Mononuclear cell (primary cell): ENCODE data around the gene NUDT8. TPM values are rescaled to one million over a fixed set of nuclear protein-coding genes. Genes with fewer than 3 reads are reported as not detected.
A peak's percentile ranks its signal among the peaks of the same experiment; 100 is the strongest.
"Not testable (repeated sequence)": the region's sequence is repeated elsewhere in the genome, so short reads cannot be mapped to it uniquely, and the experiment has no call there.

Experiments
- H3K27me3 ChIP-seq: 2 replicates; pipeline ENCODE4 v1.6.0; 2011; ENCODE audit warnings: low read length, control low read depth; ENCODE audit not compliant: insufficient read depth
- H3K4me1 ChIP-seq: 2 replicates; pipeline ENCODE4 v1.5.1; 2011; ENCODE audit warnings: mild to moderate bottlenecking, low read length, control low read depth; ENCODE audit not compliant: insufficient read depth
- H3K4me3 ChIP-seq: 2 replicates; pipeline ENCODE4 v1.5.1; 2011; ENCODE audit warnings: mild to moderate bottlenecking, low read length, moderate library complexity
- H3K9me3 ChIP-seq: 2 replicates; pipeline ENCODE4 v1.5.1; 2011; ENCODE audit warnings: low read depth, mild to moderate bottlenecking, control low read depth, low read length
- total RNA-seq: library from RNA; depleted of rRNA; stranded (reverse); fragments of >200 nt; gene quantifications from one replicate; pipeline ENCODE4 v1.2.3, GENCODE V29; 2012

Gene NUDT8
- total RNA-seq, 1 donor, result 2.3 TPM

DNA sequence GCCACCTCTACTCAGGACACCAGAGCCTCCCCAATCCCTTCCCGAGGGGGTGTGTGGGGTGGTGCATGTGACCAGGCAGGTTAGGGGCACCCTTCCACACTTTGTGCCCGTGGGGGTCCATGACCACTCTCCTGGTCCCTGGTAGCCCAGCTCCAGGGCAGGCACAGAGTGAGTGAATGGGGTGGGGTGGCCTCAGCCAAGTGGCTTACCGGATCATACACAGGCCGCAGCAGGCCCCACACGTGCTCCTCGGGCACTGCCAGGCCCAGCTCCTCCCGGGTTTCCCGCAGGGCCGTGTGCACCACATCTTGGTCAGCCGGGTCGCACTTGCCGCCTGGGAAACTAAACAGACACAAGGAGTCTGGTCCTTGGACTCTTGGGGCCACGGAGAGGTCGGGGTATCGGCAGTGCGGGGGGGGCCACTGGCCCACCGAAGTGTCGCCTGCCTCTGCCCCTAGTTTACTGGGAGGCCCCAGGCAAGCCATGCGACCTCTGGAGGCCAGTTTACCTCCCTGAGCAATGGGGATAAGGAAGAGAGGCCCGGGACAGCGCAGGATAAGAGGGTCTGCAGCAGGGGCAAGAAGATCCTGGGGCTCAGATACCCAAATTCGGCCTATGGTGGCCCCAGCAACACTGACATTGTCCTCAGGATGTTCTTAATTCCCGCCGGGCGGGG, 889 bp downstream of the NUDT8 start:
- Histone ChIP-seq H3K4me1 (peaks cover 21% of the 10 kb centered on the region), H3K4me3 (peak overlapping the region; percentile 49), H3K9me3 (no peaks in the 10 kb centered on the region), H3K27me3 (no peaks in the 10 kb centered on the region)

DNA sequence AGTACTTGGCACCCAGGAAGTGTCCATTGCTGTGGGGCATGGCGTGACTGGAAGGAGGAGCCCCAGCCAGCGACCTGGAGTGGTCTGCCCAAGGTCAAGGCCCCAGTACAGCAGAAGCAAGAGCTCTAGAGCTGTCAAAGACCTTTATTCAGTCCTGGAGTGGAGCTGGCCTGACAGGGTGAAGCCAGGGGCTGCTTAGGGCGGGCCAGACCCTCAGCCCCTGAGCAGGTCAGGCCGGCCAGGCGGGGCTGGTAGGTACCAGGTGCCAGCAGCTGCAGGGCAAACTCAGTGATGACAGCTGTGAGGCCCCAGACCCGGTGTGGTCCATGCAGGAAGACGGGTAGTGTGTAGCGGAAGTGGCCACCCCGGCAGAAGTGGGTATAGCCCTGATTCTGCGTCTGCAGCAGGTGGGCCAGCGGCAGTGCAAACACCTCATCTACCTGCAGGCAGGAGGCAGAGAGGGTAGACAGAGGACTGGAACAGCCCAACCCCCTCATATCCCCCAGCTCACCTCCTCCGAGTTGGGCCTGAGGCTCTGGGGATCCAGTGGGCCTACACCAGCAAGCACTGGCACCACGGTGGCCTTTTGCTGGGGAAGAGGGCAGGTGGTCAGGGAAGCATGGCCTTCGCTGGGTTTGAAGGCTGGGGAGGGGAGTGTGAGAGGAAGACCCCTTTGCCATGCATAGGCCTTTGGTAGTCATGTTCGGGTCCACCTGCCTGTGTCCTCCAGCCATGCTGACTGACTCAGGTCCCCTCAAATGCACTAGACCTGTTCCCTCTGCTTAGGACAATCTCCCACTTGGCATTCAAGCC, 1.7 kb downstream of the NUDT8 start:
- peaks cover 21% of the 10 kb centered on the region for H3K4me1 ChIP-seq
- no peaks in the 10 kb centered on the region for H3K9me3 ChIP-seq
- no peak overlapping the region for H3K4me3 ChIP-seq
- H3K27me3 ChIP-seq, result no peaks in the 10 kb centered on the region

DNA sequence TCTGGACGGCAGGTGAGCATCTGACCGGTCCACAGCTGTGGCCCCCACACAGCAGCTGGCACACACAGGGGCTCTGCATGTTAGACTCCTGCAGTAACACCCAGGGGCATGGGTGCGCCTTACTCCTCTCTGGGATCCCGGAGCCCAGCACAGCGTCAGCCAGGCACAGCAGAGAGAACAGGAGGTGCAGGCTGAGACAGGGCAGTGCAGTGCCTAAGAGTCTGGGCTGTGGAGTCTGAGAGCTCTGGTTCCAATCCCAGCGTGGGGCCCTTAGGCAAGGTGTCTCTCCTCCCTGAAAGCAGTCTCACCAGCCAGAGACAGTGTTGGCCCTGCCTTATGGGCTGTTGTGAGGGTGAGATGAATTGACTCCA, 2.3 kb downstream of the NUDT8 start:
- Histone ChIP-seq H3K9me3 (no peaks in the 10 kb centered on the region), H3K4me1 (peaks cover 21% of the 10 kb centered on the region), H3K4me3 (no peak overlapping the region), H3K27me3 (no peaks in the 10 kb centered on the region)

DNA sequence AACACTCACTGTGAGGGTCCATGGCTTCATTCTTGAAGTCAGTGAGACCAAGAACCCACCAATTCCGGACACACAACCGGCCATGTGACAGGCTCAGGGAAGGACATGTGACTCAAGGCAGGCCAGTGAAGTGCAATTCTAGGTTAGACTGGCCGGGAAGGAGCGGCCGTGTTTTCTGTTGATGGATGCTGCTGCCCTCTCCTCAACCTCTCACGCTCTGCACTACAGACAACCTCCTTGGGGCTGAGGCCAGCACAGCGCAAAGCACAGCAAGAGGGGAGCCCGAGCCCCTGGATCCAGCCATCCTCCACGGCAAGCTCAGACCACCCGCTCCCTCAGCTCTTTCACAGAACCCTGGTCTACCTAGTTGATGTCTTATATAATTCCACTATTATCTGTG, 2.8 kb downstream of the NUDT8 start:
- Histone ChIP-seq H3K27me3 (no peaks in the 10 kb centered on the region), H3K4me1 (peaks cover 21% of the 10 kb centered on the region), H3K4me3 (no peak overlapping the region), H3K9me3 (no peaks in the 10 kb centered on the region)

GRCh38 chr11:67626131-67626833, 3.5 kb downstream of the NUDT8 start:
- H3K9me3 ChIP-seq, H3K4me3 ChIP-seq, H3K27me3 ChIP-seq: not testable (repeated sequence)
- peaks cover 19% of the 10 kb centered on the region for H3K4me1 ChIP-seq

- not testable (repeated sequence) for H3K4me1 ChIP-seq, H3K4me3 ChIP-seq, H3K27me3 ChIP-seq, H3K9me3 ChIP-seq
Observed at GRCh38 chr11:67623795-67624194, 5.9 kb downstream of the NUDT8 start.

DNA sequence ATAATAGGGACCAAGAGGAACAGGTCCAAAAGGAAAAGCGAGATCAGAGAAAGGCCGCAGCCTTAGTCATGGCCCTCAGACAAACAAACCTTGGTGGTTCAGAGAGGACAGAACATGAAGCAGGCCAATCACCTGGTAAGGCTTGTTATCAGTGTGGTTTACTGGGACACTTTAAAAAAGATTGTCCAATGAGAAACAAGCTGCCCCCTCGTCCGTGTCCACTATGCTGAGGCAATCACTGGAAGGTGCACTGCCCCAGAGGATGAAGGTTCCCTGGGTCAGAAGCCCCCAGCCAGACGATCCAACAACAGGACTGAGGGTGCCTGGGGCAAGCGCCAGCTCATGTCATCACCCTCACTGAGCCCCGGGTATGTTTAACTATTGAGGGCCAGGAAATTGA, 6.8 kb downstream of the NUDT8 start:
- not testable (repeated sequence) for H3K4me3 ChIP-seq, H3K9me3 ChIP-seq

GRCh38 chr11:67621928-67622327, 7.8 kb downstream of the NUDT8 start:
- not testable (repeated sequence) for H3K4me1 ChIP-seq, H3K4me3 ChIP-seq, H3K9me3 ChIP-seq, H3K27me3 ChIP-seq

More for the DNA sequence above, 6.8 kb downstream of the NUDT8 start:
- not testable (repeated sequence) for H3K4me1 ChIP-seq, H3K27me3 ChIP-seq

GRCh38 chr11:67620621-67621020, 9.1 kb downstream of the NUDT8 start:
- not testable (repeated sequence) for H3K27me3 ChIP-seq, H3K9me3 ChIP-seq, H3K4me3 ChIP-seq, H3K4me1 ChIP-seq

- H3K9me3 ChIP-seq, H3K27me3 ChIP-seq, H3K4me3 ChIP-seq: not testable (repeated sequence)
- H3K4me1 ChIP-seq, result peaks cover 15% of the 10 kb centered on the region
Observed at GRCh38 chr11:67619683-67620618, 9.8 kb downstream of the NUDT8 start.

DNA sequence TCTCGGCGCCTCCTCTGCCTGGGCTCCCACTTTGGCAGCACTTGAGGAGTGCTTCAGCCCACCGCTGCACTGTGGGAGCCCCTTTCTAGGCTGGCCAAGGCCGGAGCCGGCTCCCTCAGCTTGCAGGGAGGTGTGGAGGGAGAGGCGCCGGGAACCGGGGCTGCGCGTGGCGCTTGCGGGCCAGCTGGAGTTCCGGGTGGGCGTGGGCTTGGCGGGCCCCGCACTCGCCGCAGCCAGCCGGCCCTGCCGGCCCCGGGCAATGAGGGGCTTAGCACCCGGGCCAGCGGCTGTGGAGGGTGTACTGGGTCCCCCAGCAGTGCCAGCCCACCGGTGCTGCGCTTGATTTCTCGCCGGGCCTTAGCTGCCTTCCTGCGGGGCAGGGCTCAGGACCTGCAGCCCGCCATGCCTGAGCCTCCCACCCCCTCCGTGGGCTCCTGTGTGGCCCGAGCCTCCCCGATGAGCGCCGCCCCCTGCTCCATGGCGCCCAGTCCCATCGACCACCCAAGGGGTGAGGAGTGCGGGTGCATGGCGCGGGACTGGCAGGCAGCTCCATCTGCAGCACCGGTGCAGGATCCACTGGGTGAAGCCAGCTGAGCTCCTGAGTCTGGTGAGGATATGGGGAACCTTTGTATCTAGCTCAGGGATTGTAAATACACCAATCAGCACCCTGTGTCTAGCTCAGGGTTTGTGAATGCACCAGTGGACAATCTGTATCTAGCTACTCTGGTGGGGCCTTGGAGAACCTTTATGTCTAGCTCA, 10.7 kb downstream of the NUDT8 start:
- H3K4me1 ChIP-seq, result peaks cover 24% of the 10 kb centered on the region
- H3K4me3 ChIP-seq, H3K9me3 ChIP-seq, H3K27me3 ChIP-seq: not testable (repeated sequence)

- Histone ChIP-seq H3K4me3 (no peak overlapping the region), H3K9me3 (no peaks in the 10 kb centered on the region), H3K4me1 (peaks cover 39% of the 10 kb centered on the region), H3K27me3 (no peaks in the 10 kb centered on the region)
Observed at GRCh38 chr11:67617243-67617953, 12.3 kb downstream of the NUDT8 start.

- H3K9me3 ChIP-seq, result no peaks in the 10 kb centered on the region
- no peaks in the 10 kb centered on the region for H3K27me3 ChIP-seq
- no peak overlapping the region for H3K4me3 ChIP-seq
- peaks cover 39% of the 10 kb centered on the region for H3K4me1 ChIP-seq
Observed at GRCh38 chr11:67616431-67617242, 13.1 kb downstream of the NUDT8 start.
